Fibroblast of skin of left biceps (primary cell): Measurements from ENCODE around the gene EXOC6B.

Source experiments
- DNase-seq, 2 experiments: peaks; one replicate each; pipeline ENCODE4 v3.0.0-alpha.2; 2013; ENCODE audit warnings: low read depth in 2 of 2

Gene EXOC6B

GRCh38 chr2:72214429-72215143 lies 611.2 kb downstream of the EXOC6B start:
- peak in 1 of 2 experiments; percentile 31 for DNase-seq

GRCh38 chr2:72212486-72212855 lies 613.4 kb downstream of the EXOC6B start:
- no peak for DNase-seq

DNA sequence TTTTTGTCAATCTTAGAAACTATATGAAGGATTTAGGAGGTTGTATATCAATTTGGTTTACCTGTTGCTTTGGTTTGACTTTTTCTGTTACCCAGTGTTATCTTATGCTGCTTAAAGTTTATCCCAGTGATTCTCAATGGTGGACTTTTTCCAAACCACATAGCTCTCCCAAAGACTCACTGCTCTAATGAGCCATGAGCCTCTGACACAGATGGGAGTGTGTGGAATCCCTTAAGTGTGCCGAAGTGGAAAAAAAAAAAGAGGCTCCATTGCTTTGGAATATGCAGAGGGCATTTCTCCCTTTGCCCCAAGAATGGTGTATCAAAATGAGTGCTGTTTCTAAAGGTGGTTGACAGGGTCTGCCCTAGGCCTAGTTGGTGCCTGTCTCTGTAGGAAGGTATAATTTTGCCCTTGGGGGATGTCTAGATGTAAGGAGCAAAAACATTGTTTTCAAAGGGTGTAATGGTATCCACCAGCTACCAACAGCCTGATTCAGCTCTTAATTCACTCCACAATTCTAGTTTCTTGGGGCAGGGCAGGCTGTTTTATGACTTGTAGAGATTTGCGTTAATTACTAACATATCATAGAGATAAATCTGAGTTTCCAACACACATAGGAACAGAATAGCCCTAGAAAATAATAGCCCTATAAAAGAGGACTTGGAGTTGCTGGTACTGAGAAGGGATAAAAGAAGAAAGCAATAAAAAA lies 613.9 kb downstream of the EXOC6B start:
- DNase-seq, result peak in 1 of 2 experiments; percentile 33

DNA sequence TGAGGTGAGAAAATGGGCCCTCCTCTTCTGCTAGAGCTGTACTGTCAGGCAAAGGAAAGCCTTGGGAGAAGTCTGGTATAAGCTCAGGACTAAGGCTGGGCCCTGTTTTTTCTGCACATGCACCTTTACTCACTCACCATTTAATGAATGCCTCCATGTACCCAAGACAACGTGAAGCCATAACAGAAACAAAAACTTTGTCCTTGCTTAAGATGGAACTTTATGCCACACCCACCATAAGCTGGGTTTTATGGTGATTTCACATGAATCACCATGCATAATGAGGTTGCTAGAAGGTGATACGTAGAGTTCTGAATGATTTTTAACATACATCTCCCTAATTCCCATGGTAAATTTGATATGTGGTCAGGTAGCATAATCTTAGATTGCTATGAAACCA lies 614.5 kb downstream of the EXOC6B start:
- no peak for DNase-seq

- DNase-seq, result no peak
Measured at GRCh38 chr2:72210470-72210869, 615.4 kb downstream of the EXOC6B start.

GRCh38 chr2:72208225-72208624 lies 617.6 kb downstream of the EXOC6B start:
- no peak for DNase-seq

DNA sequence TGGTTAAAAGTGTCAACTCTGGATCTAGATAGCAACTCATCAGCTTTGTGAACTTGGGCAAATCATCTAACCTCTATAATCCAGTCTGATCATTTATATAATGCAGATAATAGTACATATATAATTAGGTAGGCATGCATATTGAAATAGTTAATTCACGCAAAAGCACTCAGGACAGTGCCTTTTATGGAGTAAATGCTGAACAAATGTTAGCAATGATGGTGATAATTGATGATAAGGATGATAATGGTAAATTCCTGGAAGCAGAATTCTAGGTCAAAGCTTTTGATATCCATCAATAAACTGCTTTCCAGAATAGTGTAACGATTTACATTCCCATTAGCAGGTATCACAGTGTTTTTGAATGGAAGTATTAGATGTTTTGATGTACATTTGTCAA lies 618.5 kb downstream of the EXOC6B start:
- DNase-seq, result no peak

DNA sequence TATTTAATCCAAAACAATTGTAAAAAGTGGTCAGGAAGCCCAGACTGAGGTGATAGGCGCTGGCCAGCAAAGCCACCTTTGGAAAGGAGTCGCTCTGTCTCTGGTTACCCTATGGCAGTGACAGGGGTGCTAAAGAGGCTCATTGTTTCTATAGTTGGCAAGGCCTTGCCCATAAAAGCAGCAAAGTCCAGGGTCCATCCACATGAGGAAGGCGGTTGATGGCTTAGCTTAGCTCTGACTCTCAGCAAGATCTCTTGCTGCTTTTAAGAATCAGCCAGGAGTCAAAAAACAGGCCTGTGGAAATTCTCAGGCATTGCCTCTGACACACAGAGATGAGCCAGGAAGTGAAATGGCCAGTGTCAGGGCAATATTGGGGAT lies 620.3 kb downstream of the EXOC6B start:
- no peak for DNase-seq

DNA sequence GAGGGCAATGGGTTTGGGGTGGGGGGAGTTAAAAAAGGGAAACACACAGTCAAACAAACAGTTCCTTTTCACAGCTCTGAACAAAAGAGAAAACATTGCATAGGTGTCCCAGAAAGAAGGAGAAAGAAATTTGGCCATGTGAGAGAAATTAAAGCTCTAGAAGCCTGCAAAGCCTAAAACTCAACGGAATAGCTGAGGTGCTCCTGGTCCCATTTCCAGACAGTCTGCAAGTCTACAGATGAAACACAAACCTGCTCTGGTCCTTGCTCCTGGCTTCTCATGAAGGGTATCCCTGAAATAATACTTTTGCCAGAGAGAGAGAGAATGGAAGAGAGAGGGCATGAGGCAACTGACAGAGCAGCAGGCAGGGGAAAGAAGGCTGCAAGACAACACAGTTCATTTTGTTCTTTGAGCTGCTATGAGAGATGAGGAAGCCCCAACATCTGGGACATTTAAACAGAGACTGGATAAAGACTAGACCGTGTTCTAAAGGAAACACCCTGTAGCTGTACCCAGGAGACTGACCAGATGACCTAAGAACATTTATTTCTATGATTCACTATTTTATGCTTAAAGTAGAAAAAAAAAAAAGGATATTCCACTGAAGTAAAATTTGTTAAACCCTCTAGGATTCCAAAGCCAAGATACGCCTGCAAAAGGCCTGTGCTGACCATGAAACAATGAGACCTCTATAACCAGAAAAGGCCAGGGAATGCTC lies 620.9 kb downstream of the EXOC6B start:
- no peak for DNase-seq

DNA sequence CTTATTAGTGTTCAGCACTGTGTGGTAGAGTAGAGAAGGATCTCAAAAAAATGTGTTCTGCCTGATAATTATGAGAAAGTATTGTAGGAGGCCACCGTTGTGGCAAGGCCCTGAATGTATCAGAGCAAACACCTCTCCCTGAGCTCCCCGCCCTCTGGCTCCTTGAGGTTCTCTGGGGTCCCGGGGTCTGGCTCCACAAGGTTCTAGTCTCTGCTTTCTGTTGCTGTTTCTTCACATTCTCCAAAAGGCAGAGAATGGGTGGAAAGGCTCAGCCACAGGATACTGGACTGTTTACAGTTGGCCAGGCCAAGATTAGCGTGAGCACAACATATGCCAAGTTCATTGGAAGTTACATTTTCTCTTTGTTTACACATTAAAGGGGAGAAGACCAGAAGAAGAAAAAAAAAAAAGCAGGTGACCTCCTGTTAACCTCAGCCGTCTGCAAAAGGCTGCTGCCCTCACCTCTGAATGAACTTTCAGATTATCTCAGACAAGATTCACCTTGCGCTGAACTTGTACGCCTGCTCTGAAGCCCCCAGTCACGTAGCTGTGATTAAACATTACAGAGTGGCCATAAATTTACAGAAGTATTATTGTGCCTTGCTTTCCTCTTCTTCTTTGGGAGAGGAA lies 621.6 kb downstream of the EXOC6B start:
- no peak for DNase-seq

- no peak for DNase-seq
Measured at GRCh38 chr2:72198532-72199241, 627.1 kb downstream of the EXOC6B start.

DNA sequence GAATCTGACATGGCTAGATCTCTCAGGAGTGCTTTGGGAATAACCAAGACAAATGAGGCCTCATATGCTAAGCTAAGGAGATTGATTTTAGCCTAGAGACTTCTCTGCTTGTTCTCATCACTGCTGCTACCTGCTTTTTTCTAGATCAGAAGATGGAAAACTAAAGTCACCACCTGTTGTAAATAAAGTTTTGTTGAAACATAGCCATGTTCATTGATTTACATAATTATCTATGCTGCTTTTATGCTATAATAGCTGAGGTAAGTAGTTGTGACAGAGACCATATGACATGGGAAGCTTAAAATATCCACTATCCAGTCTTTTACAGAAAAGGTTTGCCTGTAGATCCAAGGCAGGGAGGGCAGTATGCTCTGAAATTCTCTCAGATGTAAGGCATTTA lies 632.1 kb downstream of the EXOC6B start:
- no peak for DNase-seq

DNA sequence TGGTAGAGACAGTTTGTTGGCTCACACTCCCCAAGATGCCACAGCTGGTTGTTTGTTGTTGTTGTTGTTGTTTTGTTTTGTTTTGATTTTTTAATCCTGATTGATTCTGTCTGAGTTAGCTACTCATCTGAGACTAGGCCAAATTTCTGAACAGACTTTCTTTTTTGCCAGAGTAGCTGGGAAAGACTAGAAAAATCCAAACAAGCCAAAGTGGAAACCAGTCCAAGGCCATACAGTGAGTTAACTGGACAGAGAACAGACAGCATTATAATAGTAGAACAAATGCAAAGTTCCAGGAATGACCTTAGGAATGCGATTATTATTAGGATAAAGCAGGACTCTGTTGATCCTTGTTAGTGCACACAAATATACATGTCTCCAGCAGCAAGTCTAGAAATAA lies 634.4 kb downstream of the EXOC6B start:
- DNase-seq, result no peak

GRCh38 chr2:72185206-72185605 lies 640.6 kb downstream of the EXOC6B start:
- DNase-seq, result no peak

GRCh38 chr2:72183466-72183865 lies 642.4 kb downstream of the EXOC6B start:
- DNase-seq, result no peak

GRCh38 chr2:72183016-72183415 lies 642.8 kb downstream of the EXOC6B start:
- no peak for DNase-seq

DNA sequence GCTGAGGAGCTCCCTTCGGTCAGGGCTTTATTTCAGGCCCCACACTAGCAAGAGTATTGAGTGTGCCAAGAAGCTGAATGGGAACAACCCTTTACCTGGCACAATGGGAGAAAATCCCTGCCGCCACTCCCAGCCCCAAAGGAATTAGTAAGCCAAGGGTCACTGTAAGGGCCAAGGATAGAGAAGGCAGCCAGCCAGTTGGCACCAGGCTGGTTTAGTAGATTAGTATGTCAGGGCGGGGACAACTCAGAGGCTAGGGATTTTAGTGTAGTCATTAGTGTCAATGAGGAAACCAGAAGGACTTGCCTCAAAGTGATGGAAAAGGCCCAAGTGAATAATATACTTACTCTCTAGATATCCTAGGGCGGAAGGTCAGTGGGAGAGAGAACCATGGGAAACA lies 643.3 kb downstream of the EXOC6B start:
- DNase-seq, result no peak

DNA sequence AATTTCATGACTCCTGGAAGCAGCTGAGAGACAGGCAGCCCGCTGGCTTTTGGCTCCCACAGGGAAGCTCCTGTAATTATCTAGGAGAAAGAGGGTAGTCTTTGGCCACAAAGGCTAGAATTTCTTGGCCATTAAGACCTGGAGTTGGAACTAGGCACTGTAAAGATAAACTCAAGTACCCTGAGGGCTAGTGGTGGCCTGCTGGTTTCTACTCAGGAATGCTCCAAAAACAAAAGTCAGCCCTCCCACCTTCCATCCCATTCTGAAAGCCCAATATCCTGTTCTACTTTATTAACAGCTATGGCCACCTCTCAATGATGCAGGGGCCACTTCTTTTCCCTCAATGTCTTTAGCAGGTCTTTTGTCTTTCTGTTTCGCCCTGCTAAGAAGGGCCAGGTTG lies 644.2 kb downstream of the EXOC6B start:
- no peak for DNase-seq

- no peak for DNase-seq
Measured at GRCh38 chr2:72180351-72180750, 645.5 kb downstream of the EXOC6B start.

DNA sequence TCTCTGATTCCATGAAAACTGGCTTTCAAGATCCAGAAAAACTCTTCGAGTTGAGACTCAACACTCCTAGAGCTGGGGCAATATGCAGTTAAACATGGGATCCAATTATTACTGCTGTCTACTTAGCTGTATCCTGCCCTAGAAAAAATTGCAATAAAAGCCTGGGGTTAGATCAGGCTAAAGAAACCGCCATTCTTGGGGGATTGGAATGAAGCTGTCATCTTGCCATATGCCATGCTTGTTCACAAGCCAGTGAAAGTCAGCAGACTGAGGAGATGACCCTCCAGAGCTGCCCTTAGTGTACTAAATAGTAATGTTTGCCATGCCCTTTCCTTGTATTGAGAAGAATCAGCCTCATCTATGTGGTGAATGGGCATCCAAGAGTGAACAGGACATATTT lies 647.3 kb downstream of the EXOC6B start:
- no peak for DNase-seq

DNA sequence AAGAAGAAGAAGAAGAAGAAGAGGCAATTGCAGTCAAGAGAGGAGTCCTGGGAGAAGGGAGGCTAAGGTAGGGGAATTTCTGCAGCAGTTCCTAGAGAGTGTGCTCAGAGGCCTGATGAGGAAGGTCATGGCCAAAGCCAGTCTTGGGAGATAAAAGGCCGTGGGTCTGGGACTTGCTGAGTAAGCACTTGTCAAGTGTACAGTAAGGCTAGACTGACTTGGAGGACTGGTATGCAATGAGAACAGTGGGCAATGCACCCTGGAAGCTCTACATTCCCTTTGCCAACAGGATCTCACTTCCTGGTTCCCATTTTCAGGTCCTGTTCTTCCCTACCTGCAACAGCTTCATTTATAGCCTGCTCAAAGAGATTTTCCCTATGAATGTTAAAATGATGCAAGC lies 649.6 kb downstream of the EXOC6B start:
- no peak for DNase-seq

GRCh38 chr2:72175636-72176035 lies 650.2 kb downstream of the EXOC6B start:
- DNase-seq, result no peak
